NOMO-1 (cell line): ENCODE data around the gene CORO1C.

Experiments used
- DNase-seq, 2 experiments: peaks; one replicate each; lab custom pipeline; 2025; ENCODE audit not compliant: unreplicated experiment in 2 of 2; lab: John Stamatoyannopoulos, UW

Gene CORO1C

GRCh38 chr12:108727868-108728735, 3.2 kb downstream of the CORO1C start:
- DNase-seq, result no peak

GRCh38 chr12:108727161-108727560, 4.2 kb downstream of the CORO1C start:
- DNase-seq, result no peak

GRCh38 chr12:108724890-108725151, 6.5 kb downstream of the CORO1C start:
- no peak for DNase-seq

DNA sequence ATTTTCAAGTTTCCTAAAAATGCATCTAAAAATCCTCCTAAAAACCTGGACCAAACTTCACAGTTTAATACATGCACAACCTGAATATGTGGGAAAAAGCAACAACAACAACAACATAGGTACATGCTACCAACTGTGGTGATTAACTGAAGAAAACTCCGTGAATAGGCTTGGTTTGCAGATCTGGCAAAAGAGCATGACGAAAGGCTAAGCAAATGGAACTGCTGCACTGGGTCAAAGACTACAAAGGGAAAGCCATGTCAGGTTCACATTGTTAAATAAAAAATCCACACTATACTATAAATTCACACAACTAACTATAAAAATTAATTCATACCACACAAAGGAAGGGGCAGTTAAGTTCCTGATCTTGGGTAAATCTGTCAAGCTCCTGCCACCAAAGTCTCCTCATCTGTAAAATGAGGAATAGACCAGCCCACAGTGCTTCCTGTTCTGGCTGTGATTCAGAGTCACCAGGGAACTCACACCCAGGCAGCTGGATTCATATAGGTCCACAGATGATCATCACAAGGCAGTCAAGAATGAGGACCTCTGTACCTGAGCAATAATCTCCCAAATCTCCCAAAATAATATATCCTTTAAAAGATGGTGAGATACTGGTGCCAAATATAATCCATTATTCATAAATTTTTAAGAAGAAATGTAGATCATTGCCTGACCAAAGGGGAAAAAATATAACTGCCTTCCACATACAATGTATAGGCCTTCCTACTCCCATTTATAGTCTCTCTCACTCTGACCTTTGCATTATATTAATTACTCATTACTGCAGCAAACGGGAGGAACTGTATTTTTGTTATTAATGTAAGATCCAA, 7.0 kb downstream of the CORO1C start:
- peak; percentile 49 to 76 for DNase-seq

- peak; percentile 51 to 92 for DNase-seq
Observed at GRCh38 chr12:108722992-108723766, 8.1 kb downstream of the CORO1C start.

- no peak for DNase-seq
Observed at GRCh38 chr12:108722463-108722862, 8.9 kb downstream of the CORO1C start.

GRCh38 chr12:108721824-108722223, 9.5 kb downstream of the CORO1C start:
- no peak for DNase-seq

GRCh38 chr12:108720757-108721514, 10.4 kb downstream of the CORO1C start:
- no peak for DNase-seq

GRCh38 chr12:108717243-108717642, 14.1 kb downstream of the CORO1C start:
- no peak for DNase-seq

DNA sequence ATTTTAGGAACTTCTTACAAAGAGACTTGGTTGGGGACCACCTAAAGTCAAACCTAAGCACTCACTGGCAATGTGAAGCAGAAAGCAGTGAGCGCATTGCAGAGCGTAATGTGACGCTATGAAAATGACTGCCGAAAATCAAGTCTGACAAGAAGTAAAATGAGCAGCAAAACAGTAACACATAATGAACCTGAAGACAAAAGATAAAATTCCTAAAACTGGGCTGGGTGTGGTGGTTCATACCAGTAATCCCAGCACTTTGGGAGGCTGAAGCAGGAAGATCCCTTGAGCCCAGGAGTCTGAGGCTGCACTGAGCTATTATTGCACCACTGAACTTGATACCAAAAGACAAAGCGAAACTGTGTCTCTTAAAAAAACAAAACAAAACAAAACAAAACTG, 16.5 kb downstream of the CORO1C start:
- DNase-seq, result no peak

GRCh38 chr12:108713471-108713870, 17.8 kb downstream of the CORO1C start:
- no peak for DNase-seq

DNA sequence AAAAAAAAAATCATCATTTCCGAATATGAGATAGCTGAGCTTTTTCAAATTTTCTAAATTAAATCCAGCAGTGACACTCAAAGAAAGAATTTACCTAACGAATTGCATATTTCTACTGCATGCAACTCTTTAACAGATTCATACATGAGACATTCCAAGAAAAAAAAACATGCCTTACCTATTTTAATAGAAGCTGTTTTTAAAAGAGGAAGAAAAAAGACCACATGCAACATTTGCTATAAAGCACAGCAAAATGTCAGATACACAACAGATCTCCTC, 18.5 kb downstream of the CORO1C start:
- DNase-seq, result no peak

GRCh38 chr12:108712165-108712924, 19.0 kb downstream of the CORO1C start:
- peak; percentile 57 to 66 for DNase-seq

GRCh38 chr12:108711489-108712164, 19.7 kb downstream of the CORO1C start:
- no peak for DNase-seq

DNA sequence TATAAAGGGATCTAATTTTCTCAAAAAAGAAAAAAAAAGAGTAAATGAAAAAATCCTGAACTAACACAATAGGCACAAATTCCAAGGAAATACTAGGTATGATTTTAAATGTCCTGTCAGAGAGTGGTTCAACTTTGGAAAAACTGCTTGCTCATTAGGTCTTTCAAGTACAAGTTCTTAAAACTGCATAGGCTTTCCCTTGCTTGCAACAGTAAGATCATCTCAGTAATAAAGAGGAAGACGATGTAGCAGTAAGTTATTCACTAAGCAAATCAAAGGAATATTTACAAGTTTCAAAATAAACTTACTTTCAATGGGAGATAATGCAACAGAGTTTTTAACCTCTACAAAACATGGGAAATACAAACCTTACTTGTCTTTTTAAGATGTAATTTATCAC, 21.6 kb downstream of the CORO1C start:
- DNase-seq, result peak in 1 of 2 experiments; percentile 16

DNA sequence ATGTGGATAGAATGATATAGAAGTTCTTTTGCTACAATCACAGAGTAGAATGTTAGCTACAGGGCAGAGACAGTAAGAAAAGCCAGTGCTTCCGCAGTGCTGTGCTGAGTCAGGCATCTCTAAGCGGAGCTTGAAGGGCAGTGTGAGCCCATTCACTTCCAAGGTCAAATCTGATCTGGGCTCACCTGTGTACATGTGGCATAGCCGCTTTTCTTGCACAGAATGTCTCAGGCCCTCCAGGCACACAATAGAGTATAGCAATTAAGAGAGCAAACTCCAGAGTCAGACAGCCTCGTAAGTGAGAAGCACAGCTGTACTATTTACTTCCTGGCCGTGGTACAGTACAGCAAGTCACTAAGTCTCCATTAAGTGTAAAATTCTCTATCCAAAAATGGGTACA, 26.8 kb downstream of the CORO1C start:
- no peak for DNase-seq

GRCh38 chr12:108702595-108703320, 28.6 kb downstream of the CORO1C start:
- DNase-seq, result no peak

DNA sequence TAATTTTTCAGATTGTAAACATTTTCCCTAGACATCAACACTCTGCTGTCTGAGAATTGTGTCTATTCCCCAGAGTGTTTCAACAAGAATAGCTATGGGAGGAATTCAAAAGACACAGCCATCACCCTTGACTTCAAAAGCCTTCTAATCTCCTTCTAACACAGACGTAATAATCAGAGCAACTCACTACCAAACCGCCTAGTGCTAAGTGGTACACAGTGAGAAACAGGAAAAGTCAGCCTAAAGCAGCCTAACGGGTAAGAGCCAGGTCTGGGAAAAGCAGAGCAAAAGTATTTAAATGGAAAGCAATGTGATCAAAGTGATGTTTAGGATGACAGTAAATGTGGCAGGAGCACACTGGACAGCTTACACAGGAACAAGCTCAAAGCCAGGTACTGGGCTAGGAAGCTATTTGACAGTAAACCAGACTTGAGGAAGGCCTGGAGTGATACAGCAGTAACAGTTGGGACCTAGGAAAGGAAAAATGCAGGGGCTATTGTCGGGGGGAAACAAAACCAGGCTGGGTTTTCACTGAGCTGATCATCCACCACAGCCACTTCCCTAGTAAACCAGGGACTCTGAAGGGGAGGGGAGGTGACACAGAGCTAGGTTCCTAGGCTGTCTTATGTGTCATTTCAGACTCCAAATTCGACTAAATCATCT, 29.4 kb downstream of the CORO1C start:
- DNase-seq, result no peak
